ENCODE data around the gene RIMBP2.
"Not testable (repeated sequence)": the region's sequence is repeated elsewhere in the genome, so short reads cannot be mapped to it uniquely, and the experiment has no call there.

Gene RIMBP2

GRCh38 chr12:130761537-130762318, 45.6 kb upstream of the RIMBP2 start:
- TF ChIP-seq CTCF (conservative IDR thresholded peaks at IDR 0.05), result peak; percentile 90
- H3K27ac ChIP-seq, result peak overlapping the region; percentile 52; the same call in 1 of the 2 replicates

GRCh38 chr12:130754234-130754901, 38.3 kb upstream of the RIMBP2 start:
- no peak overlapping the region for H3K27ac ChIP-seq
- no peak for TF ChIP-seq CTCF (conservative IDR thresholded peaks at IDR 0.05)

- peak; percentile 17; the same call in 1 of the 2 replicates for TF ChIP-seq CTCF (conservative IDR thresholded peaks at IDR 0.05)
- H3K27ac ChIP-seq, result no peak overlapping the region
These were observed 36.7 kb upstream of the RIMBP2 start for GRCh38 chr12:130752692-130753230.

- not testable (repeated sequence) for H3K27ac ChIP-seq
These were observed 35.9 kb upstream of the RIMBP2 start for GRCh38 chr12:130752037-130752436.

GRCh38 chr12:130748786-130749185, 32.7 kb upstream of the RIMBP2 start:
- TF ChIP-seq CTCF (conservative IDR thresholded peaks at IDR 0.05), result no peak
- no peak overlapping the region for H3K27ac ChIP-seq

- peak overlapping the region; percentile 72 for H3K27ac ChIP-seq
- peak; percentile 97 for TF ChIP-seq CTCF (conservative IDR thresholded peaks at IDR 0.05)
These were observed 32.0 kb upstream of the RIMBP2 start for GRCh38 chr12:130747867-130748740.

- H3K27ac ChIP-seq, result no peak overlapping the region
- TF ChIP-seq CTCF (conservative IDR thresholded peaks at IDR 0.05), result no peak
These were observed 30.4 kb upstream of the RIMBP2 start for GRCh38 chr12:130746546-130746945.

Data from VCaP (cell line).